ENCODE data around the gene TXLNB. TPM values are rescaled to one million over a fixed set of nuclear protein-coding genes. Genes with fewer than 3 reads are reported as not detected.

The TXLNB gene
- under 1 TPM; 0.17 to 0.19 TPM for total RNA-seq
- polyA plus RNA-seq (2013, experiment 1 of 2) = 1.3 TPM
- 3.5 TPM for polyA plus RNA-seq (2013, experiment 2 of 2)
- 0 to 3.1 (median 0.76) reads per million in 172 experiments for total RNA-seq

DNA sequence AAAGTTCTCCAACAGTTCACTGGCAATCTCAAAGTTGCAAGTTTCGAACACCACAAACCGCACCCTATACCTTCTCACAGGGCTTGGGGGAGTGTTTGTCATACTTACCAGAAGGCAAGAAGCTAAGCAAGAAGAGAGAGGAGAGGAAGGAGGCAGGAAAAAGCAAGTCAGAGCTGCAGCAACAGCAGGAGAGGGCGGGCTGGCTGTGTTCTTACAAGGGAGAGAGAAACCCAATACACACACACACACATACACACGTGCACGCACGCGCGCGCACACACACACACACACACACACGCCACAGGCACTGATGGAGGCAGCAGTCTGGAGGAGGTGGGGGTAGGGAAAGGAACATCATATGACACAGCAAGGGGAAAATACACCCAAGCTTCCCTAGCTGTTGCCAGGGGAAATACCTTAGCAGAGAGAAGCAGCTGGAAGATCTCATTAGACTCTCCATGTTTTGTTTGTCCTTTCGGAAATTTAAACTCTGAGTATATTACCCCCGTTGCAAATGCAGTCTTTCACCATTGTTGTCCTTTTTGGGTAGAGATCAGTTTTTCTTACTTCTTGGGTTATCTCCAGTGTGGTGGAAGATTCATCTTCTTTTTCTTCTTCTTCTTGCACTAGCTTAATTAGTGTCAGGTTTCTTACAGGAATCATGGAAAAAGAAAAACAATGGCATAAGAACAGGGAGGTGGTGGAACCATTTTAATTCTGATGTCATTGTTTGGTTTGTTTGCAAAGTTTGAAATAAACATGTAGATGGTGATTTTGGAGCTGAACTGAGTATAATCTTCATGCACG, at the start of gene TXLNB:
TXLNB (minus strand) TSS at position 186 of the 807 bp plus-strand sequence. CDS start 3,099 bp downstream, outside the sequence.
- H3K27me3 ChIP-seq (ENCODE audit: control insufficient read depth in 1 of 2, insufficient read depth in 2 of 2, low read length in 2 of 2) = no peaks in the 10 kb centered on the region
- H3K27ac ChIP-seq (ENCODE audit: low read depth in 1 of 2, low read length in 2 of 2) = peak within 1 kb of the TSS; percentile 68 to 80
- Mint-ChIP-seq H3K4me3 (peak within 1 kb of the TSS; percentile 83), H3K27me3 (no peaks in the 10 kb centered on the region), H3K4me1 (ENCODE audit: low read depth) (peaks cover 62% of the 10 kb centered on the region), H3K27ac (peak within 1 kb of the TSS; percentile 84), H3K36me3 (ENCODE audit: low read depth) (no peaks in the 10 kb centered on the region), H3K9me3 (peaks cover 2% of the 10 kb centered on the region)
- POLR2A ChIA-PET = interaction anchor here (0.6 to 3.5 kb wide), 33 partner anchors 9 to 519 kb away, joined by 3 to 83 read pairs (median 6); partner anchors contain the start of genes CCDC28A and CITED2
- no peaks in the 10 kb centered on the region for H3K9me3 ChIP-seq (ENCODE audit: control insufficient read depth in 1 of 2, insufficient read depth in 1 of 2, low read length in 2 of 2)
- intact Hi-C loops (cut with DNase I, micrococcal nuclease) = loop anchor here (1.0 to 5.0 kb wide), 6 partner anchors 32 to 165 kb away; partner anchors contain the start of gene CITED2 (in 1 of the 2)
- TF ChIP-seq, protein P1, sequence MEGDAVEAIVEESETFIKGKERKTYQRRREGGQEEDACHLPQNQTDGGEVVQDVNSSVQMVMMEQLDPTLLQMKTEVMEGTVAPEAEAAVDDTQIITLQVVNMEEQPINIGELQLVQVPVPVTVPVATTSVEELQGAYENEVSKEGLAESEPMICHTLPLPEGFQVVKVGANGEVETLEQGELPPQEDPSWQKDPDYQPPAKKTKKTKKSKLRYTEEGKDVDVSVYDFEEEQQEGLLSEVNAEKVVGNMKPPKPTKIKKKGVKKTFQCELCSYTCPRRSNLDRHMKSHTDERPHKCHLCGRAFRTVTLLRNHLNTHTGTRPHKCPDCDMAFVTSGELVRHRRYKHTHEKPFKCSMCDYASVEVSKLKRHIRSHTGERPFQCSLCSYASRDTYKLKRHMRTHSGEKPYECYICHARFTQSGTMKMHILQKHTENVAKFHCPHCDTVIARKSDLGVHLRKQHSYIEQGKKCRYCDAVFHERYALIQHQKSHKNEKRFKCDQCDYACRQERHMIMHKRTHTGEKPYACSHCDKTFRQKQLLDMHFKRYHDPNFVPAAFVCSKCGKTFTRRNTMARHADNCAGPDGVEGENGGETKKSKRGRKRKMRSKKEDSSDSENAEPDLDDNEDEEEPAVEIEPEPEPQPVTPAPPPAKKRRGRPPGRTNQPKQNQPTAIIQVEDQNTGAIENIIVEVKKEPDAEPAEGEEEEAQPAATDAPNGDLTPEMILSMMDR (IDR thresholded peaks at IDR 0.05) = no peak
- H3K36me3 ChIP-seq (ENCODE audit: insufficient read depth, low read length) = no peaks in the 10 kb centered on the region
- H3K4me1 ChIP-seq (ENCODE audit: insufficient read depth, low read length) = peaks cover 47% of the 10 kb centered on the region
- DNase-seq (peak; percentile 66 to 93 (median 78)), ATAC-seq (ENCODE audit: poor library complexity) (peak; percentile 94)
- H3K4me3 ChIP-seq (ENCODE audit: low read length) = peak within 1 kb of the TSS; percentile 34
- CTCF ChIA-PET = interaction anchor here (0.6 to 2.7 kb wide), 9 partner anchors 25 to 167 kb away, joined by 3 to 13 read pairs (median 5); no protein-coding TSS in a partner anchor

DNA sequence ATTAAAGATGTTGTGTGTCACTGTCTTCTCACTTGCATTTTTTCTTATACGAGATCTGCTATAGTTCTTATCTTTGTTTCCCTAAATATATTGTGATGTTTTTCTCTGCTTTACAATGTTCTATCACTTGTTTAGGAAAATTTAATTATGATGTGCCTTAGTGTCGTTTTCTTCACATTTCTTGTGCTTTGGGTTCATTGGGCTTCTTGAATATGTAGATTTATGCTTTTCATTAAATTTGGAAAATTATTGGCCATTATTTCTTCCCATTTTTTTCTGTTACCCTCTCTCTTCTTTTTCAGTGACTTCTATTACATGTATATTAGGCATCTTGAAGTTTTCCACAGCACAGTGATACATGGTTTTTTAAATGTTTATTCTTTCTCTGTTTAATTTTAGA, 49.3 kb upstream of the TXLNB start:
- Mint-ChIP-seq H3K9me3 (no peaks in the 10 kb centered on the region), H3K36me3 (ENCODE audit: low read depth) (no peaks in the 10 kb centered on the region), H3K27me3 (no peaks in the 10 kb centered on the region), H3K4me3 (no peak overlapping the region), H3K4me1 (ENCODE audit: low read depth) (peaks cover 26% of the 10 kb centered on the region), H3K27ac (no peak overlapping the region)
- Histone ChIP-seq H3K9me3 (ENCODE audit: control insufficient read depth in 1 of 2, insufficient read depth in 1 of 2, low read length in 2 of 2) (no peaks in the 10 kb centered on the region), H3K4me1 (ENCODE audit: insufficient read depth, low read length) (peaks cover 20% of the 10 kb centered on the region), H3K4me3 (ENCODE audit: low read length) (no peak overlapping the region), H3K27ac (ENCODE audit: low read depth in 1 of 2, low read length in 2 of 2) (no peak overlapping the region), H3K36me3 (ENCODE audit: insufficient read depth, low read length) (no peaks in the 10 kb centered on the region), H3K27me3 (ENCODE audit: control insufficient read depth in 1 of 2, insufficient read depth in 2 of 2, low read length in 2 of 2) (no peaks in the 10 kb centered on the region)
- ChIA-PET POLR2A (no interaction called here), CTCF (no interaction called here)
- intact Hi-C loops (cut with DNase I, micrococcal nuclease) = no loop called here
- TF ChIP-seq, protein P1 (IDR thresholded peaks at IDR 0.05) = no peak
- no peak for DNase-seq
- ATAC-seq (ENCODE audit: poor library complexity) = no peak

DNA sequence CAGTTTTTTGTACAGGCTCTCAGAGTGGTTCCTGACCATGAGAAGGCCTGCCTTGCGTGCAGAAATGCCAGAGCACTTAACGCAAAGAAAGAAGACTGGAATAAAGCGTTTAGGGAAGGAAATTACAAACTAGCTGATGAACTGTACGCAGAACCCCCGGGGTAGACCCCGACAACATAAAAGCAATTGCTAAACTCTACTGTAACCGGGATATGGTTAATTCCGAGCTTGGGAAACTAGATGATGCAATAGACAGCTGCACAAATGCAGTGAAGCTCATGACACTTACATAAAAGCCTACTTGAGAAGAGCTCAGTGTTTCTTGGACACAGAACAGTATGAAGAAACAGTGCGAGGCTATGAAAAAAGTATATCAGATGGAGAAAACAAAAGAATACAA, 47.0 kb upstream of the TXLNB start:
- Mint-ChIP-seq H3K36me3 (ENCODE audit: low read depth) (no peaks in the 10 kb centered on the region), H3K27ac (no peak overlapping the region), H3K4me1 (ENCODE audit: low read depth) (peaks cover 13% of the 10 kb centered on the region), H3K4me3 (no peak overlapping the region), H3K27me3 (no peaks in the 10 kb centered on the region), H3K9me3 (no peaks in the 10 kb centered on the region)
- ATAC-seq (ENCODE audit: poor library complexity) (no peak), DNase-seq (peak in 2 of 14 experiments; percentile 34 to 40)
- TF ChIP-seq, protein P1 (IDR thresholded peaks at IDR 0.05) = no peak
- Histone ChIP-seq H3K4me3 (ENCODE audit: low read length) (no peak overlapping the region), H3K27me3 (ENCODE audit: control insufficient read depth in 1 of 2, insufficient read depth in 2 of 2, low read length in 2 of 2) (no peaks in the 10 kb centered on the region), H3K9me3 (ENCODE audit: control insufficient read depth in 1 of 2, insufficient read depth in 1 of 2, low read length in 2 of 2) (no peaks in the 10 kb centered on the region), H3K27ac (ENCODE audit: low read depth in 1 of 2, low read length in 2 of 2) (no peak overlapping the region), H3K36me3 (ENCODE audit: insufficient read depth, low read length) (no peaks in the 10 kb centered on the region), H3K4me1 (ENCODE audit: insufficient read depth, low read length) (peaks cover 13% of the 10 kb centered on the region)
- intact Hi-C loops (cut with DNase I, micrococcal nuclease) = no loop called here
- ChIA-PET POLR2A (no interaction called here), CTCF (no interaction called here)

Measured in CD4-positive, alpha-beta T cell (primary cell).